ENCODE results near the gene MORN2.
A peak's percentile ranks its signal among the peaks of the same experiment; 100 is the strongest.
"Not testable (repeated sequence)": the region's sequence is repeated elsewhere in the genome, so short reads cannot be mapped to it uniquely, and the experiment has no call there.

MORN2 gene

GRCh38 chr2:38875576-38876367, at the start of gene MORN2, which contains the start of gene DHX57:
MORN2 (plus strand) TSS chr2:38875976.
DHX57 (minus strand) TSS chr2:38875934; CDS start chr2:38868405, 7,529 bp downstream.
- peak; percentile 80 for DNase-seq

DNA sequence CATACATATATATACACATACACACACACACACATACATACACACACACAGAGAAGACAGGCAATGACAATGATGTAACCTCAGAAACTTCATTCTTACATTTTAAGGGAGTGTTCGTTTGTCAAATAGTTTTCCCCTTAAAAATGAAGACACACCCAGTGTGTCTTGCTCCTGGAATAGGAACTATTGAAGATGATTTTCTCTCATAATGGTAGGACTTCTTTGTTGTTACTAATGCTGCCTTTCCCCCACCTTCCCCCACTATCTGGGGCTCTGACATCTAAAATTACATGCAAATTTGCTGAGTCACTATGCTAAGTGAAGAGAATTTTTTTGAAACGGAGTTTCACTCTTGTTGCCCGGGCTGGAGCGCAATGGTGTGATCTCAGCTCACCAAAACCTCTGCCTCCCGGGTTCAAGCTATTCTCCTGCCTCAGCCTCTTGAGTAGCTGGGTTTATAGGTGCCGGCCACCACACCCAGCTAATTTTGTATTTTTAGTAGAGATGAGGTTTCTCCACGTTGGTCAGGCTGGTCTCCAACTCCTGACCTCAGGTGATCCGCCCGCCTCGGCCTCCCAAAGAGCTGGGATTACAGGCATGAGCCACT, 48.1 kb upstream of the MORN2 start:
- DNase-seq = not testable (repeated sequence)

- DNase-seq = no peak
These were observed 47.3 kb upstream of the MORN2 start for GRCh38 chr2:38828460-38828859.

DNA sequence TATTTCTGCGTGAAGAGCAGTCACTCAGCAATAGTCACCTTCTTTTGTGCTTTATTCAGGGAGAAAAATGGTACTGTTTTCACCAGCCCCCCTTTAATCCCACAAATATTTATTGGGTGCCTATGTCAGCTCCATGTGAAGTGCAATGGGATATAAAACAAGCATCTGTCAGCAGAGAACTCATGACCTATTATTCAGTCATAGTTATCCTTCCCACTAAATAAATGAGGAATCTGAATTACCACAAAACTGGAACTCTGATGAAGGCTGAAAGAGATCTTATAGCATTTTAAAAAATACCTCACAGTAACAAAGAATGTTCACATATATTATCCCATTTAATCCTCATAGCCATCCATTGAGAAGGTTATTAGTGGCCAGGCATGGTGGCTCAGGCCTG, 45.8 kb upstream of the MORN2 start:
- DNase-seq = no peak

DNA sequence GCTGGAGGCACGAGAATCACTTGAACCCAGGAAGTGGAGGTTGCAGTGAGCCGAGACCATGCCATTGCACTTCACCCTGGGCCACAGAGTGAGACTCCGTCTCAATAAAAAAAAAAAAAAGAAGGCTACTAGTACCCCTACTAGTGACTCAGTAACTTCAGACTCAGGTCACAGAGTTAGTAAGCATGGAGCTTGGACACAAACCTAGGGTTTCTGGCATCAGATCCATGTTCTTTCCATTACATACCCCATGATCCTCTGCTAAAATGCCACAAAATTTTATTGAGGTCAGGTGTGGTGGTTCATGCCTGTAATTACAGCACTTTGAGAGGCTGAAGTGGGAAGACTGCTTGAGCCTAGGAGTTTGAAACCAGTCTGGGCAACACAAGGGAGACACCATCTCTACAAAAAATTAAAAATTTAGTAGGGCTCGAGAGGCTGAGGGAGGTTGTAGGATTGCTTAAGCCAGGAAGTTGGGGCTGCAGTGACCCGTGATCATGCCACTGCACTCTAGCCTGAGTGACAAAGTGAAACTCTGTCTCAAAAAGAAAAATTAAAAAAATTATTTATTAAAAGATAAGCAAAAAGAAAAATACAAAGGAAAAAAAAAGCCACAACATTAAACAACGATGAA, 45.1 kb upstream of the MORN2 start:
- DNase-seq = no peak

GRCh38 chr2:38835015-38835601, 40.7 kb upstream of the MORN2 start:
- no peak for DNase-seq

DNA sequence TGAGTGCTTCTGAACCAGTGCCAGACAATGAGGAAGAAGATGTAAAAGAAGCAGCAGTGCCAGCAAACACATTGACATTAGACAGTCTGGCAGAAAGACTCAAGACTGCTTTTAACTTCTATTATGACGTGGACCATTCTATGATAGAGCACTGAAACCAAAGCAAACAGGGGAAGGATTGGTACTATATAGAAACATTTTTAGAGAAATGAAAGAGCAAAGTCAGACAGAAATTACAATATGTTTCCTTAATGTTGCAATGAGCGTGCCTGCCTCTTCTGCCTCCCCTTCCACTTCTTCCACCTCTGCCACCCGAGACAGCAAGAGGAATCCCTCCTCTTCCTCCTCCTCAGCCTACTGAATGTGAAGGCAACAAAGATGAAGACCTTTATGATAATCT, 39.8 kb upstream of the MORN2 start:
- no peak for DNase-seq

- no peak for DNase-seq
These were observed 39.0 kb upstream of the MORN2 start for GRCh38 chr2:38836791-38837190.

DNA sequence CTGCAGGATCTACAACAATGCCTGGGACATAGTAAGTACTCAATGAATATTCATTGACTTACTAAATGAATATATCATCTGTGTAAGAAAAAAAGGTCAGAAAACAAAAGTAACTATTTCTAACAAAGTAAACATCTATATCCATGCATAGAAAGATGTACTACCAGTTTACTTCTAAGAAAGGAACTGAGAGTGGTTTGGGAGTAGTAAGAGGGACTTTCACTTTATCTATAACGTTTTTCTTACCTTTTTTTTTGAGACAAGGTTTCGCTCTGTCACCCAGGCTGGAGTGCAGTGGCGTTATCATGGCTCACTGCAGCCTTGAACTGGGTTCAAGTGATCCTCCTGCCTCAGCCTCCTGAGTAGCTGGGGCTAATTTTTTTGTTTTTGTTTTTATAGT, 25.7 kb upstream of the MORN2 start:
- no peak for DNase-seq

- no peak for DNase-seq
These were observed 19.6 kb upstream of the MORN2 start for GRCh38 chr2:38856165-38856564.

DNA sequence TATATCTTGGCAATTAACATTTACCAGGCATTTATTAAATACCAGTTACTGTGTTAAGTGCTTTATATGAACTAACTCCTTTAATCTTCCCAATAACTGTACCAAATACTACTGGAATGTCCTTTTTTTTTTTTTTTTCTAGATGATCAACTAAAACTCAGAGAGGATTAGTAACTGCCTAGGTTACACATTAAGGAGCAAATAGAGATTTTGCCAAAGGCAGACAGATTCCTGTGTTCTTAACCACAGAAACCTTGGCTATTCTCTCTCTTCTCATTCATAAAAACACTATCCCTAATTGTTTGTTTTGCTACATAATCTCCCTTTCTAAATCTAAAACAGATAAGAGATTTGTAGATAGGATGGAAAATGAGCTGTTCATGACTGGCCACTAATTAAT, 13.3 kb upstream of the MORN2 start:
- DNase-seq = no peak

- DNase-seq = no peak
These were observed 12.6 kb upstream of the MORN2 start for GRCh38 chr2:38863061-38863695.

GRCh38 chr2:38866773-38867443, 8.9 kb upstream of the MORN2 start:
- no peak for DNase-seq

- DNase-seq = no peak
These were observed 4.3 kb upstream of the MORN2 start for GRCh38 chr2:38871432-38871831.

DNA sequence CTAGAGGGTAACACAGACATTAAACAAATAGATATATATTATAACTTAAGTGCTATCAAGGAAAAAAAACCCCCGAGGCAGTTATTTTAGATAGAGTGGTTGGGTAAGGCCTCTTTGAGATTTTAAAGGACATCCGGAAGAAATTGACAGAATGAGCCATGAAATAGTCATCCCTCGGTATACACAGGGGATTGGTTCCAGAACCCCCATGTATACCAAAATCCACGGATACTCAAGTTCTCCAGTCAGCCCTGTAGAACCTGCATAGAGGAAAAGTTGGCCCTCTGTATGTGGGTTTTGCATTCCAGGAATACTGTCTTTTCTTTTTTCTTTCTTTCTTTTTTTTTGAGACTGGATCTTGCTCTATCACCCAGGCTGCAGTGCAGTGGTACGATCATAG, 2.0 kb upstream of the MORN2 start:
- no peak for DNase-seq

GRCh38 chr2:38875227-38875575, 575 bp upstream of the MORN2 start:
- no peak for DNase-seq

DNA sequence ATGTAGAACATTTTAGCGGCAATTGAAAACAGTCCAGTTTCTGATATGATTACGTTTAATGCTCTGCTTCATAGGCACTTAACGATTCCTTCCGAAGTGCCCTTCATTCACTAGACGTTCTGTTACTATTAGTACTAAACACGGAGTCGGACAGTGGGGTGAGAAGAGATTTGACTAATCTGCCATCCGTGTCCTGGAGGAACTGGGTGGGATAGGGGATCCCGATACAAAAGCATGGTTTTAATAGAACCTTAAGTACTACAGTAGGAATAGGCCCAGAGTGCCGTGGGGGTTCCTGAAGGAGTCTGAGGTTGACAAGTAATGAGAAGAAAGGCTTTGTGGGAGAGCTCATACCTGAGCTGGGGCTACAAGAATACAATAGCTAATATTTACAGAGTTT, 631 bp downstream of the MORN2 start:
- no peak for DNase-seq

- no peak for DNase-seq
These were observed 10.3 kb downstream of the MORN2 start for GRCh38 chr2:38886063-38886462.

- DNase-seq = no peak
These were observed 11.6 kb downstream of the MORN2 start for GRCh38 chr2:38887347-38887746.

- DNase-seq = no peak
These were observed 12.3 kb downstream of the MORN2 start for GRCh38 chr2:38887902-38888554.

DNA sequence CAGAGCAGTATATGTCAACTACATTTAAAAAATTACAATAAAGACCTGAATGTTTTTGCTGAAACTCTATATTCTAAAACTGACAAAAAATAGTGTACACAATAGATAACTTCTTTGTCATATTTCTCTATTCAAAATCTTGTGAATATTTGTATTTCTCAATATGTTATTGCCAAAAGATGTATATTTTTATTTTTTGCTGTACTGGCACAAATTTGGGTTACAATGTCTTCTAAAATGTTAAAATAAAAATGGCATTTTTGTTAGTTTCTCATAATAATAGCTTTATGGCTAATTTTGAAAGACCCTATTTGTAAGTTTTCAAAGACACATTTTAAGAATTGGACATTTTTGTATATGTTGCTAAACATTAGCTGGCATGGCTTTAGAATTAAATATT, 13.3 kb downstream of the MORN2 start:
- no peak for DNase-seq

- DNase-seq = no peak
These were observed 13.8 kb downstream of the MORN2 start, which contains the start of gene ARHGEF33 for GRCh38 chr2:38889575-38889974. ARHGEF33 (plus strand) TSS chr2:38889875; CDS start chr2:38919448, 29,573 bp downstream.
